Esophagus muscularis mucosa (tissue), 4 donors: Measurements from ENCODE around the gene TMEM25. TPM values are rescaled to one million over a fixed set of nuclear protein-coding genes. Genes with fewer than 3 reads are reported as not detected.

ENCODE experiments used
- DNase-seq: peaks from one replicate; pipeline ENCODE4 v3.0.0-alpha.2; 2017; ENCODE audit errors: extremely low spot score
- H3K27ac ChIP-seq, 4 donors: fragments of 200-600 bp; sonication (generic); replicated peaks in 1 of 4; 1 replicate in 3 of 4; 2 replicates in 1 of 4; pipeline ENCODE4 v1.5.1; 2016 to 2019; ENCODE audit warnings: mild to moderate bottlenecking in 1 of 4
- H3K27me3 ChIP-seq, 4 donors: fragments of 200-600 bp; sonication (generic); one replicate each; pipeline versions ENCODE4 v1.5.1 to v1.6.0; 2016 to 2019
- H3K36me3 ChIP-seq, 4 donors: fragments of 200-600 bp; sonication (generic); one replicate each; pipeline ENCODE4 v1.5.1; 2016 to 2019
- H3K4me1 ChIP-seq, 4 donors: fragments of 200-600 bp; sonication (generic); one replicate each; pipeline ENCODE4 v1.5.1; 2016 to 2019
- H3K4me3 ChIP-seq, 4 donors: fragments of 200-600 bp; sonication (generic); 1 replicate in 2 of 4; 2 replicates in 2 of 4; pipeline ENCODE4 v1.5.1; 2016 to 2019; ENCODE audit warnings: mild to moderate bottlenecking in 4 of 4, moderate library complexity in 1 of 4
- H3K9me3 ChIP-seq, 4 donors: fragments of 200-600 bp; sonication (generic); 1 replicate in 3 of 4; 2 replicates in 1 of 4; pipeline ENCODE4 v1.5.1; 2016 to 2019
- CTCF ChIP-seq, 3 experiments: fragments of 200-600 bp in 2 of 3; fragments of 450-650 bp in 1 of 3; sonication (generic) in 2 of 3; IDR thresholded peaks; one replicate each; pipeline ENCODE4 v1.5.1; 2017 to 2019; ENCODE audit warnings: antibody characterized with exemption in 3 of 3, mild to moderate bottlenecking in 2 of 3, moderate library complexity in 1 of 3
- EP300 ChIP-seq: sonication (generic); formaldehyde crosslinking; IDR thresholded peaks from one replicate; pipeline ENCODE4 v1.6.1; 2017; ENCODE audit warnings: antibody characterized with exemption
- POLR2A ChIP-seq: fragments of 450-650 bp; IDR thresholded peaks from one replicate; pipeline ENCODE4 v1.6.1; 2017; ENCODE audit warnings: antibody characterized with exemption, moderate library complexity, mild to moderate bottlenecking, low read depth
- POLR2AphosphoS5 ChIP-seq, 2 donors: sonication (generic); formaldehyde crosslinking; IDR thresholded peaks; one replicate each; pipeline ENCODE4 v1.6.1; 2017; ENCODE audit warnings: antibody characterized with exemption in 2 of 2
- WGBS: methylation state at CpG from one replicate; pipeline ENCODE4 v1.1.5; 2018; 5-methylcytosine and 5-hydroxymethylcytosine counted together
- intact Hi-C: fragments of 100-400 bp; cut with DNase I; formaldehyde crosslinking; loops from one replicate; pipeline ENCODE4 v1.15.1; 2023
- total RNA-seq, 4 donors: library from RNA; depleted of rRNA; stranded (reverse); fragments of >200 nt; gene quantifications; one replicate each; pipeline versions ENCODE4 v1.1.0 to v1.2.1, GENCODE V29; 2016

Gene TMEM25
- total RNA-seq, 4 donors from 2014 or later, result 35.0 to 56.5 (median 54.0) TPM

DNA sequence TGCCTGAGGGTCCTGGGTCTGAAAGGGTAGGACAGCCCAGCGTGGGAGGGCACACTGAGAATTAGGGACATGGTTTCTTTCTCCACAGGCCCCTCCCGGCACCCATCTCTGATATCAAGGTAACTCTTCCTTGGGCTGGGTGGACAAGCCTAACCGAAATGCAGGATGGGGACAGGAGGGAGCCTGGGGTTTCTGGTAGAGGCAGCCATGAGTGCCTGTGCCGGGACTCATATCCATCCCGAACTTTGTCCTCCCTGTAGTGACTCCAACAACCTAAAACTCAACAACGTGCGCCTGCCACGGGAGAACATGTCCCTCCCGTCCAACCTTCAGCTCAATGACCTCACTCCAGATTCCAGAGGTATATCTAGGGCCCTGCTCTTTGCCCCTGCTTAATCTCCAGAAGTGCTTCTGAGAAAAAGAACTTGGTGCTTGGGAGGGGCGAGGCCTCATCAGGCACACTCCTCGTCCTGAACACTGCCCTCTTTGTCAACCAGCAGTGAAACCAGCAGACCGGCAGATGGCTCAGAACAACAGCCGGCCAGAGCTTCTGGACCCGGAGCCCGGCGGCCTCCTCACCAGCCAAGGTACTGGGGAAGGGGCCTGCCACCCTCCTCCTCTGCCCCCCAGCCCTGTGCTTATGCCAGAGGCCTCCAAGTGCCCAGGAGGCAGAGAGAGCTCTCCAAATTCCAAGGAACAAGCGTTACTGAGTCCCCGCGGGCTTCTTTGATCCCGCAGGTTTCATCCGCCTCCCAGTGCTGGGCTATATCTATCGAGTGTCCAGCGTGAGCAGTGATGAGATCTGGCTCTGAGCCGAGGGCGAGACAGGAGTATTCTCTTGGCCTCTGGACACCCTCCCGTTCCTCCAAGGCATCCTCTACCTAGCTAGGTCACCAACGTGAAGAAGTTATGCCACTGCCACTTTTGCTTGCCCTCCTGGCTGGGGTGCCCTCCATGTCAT lies 3.1 kb downstream of the TMEM25 start:
- H3K4me3 ChIP-seq, result no peak overlapping the region
- intact Hi-C loops, result loop anchor here (5.0 kb wide), 1 partner anchor 33 kb away; the partner anchor contains the start of gene IFT46
- H3K36me3 ChIP-seq, result peaks cover 0 to 32% (median 16%) of the 10 kb centered on the region in 4 donors
- H3K9me3 ChIP-seq, result no peaks in the 10 kb centered on the region
- no peak overlapping the region for H3K27ac ChIP-seq
- no peak for TF ChIP-seq EP300
- no peak for TF ChIP-seq CTCF (IDR thresholded peaks at IDR 0.05)
- no peak for TF ChIP-seq POLR2AphosphoS5 (IDR thresholded peaks at IDR 0.05)
- DNase-seq, result no peak
- peaks cover 15 to 39% (median 27%) of the 10 kb centered on the region in 4 donors for H3K4me1 ChIP-seq
- WGBS, result 71% methylated on average over 16 of the region's 27 CpGs
- H3K27me3 ChIP-seq, result no peaks in the 10 kb centered on the region

DNA sequence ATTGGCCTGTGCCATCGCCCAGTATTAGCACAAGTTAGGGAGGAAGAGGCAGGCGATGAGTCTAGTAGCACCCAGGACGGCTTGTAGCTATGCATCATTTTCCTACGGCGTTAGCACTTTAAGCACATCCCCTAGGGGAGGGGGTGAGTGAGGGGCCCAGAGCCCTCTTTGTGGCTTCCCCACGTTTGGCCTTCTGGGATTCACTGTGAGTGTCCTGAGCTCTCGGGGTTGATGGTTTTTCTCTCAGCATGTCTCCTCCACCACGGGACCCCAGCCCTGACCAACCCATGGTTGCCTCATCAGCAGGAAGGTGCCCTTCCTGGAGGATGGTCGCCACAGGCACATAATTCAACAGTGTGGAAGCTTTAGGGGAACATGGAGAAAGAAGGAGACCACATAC lies 4.3 kb downstream of the TMEM25 start:
- no peaks in the 10 kb centered on the region for H3K9me3 ChIP-seq
- H3K36me3 ChIP-seq, result peaks cover 0 to 32% (median 16%) of the 10 kb centered on the region in 4 donors
- no peak overlapping the region for H3K27ac ChIP-seq
- no peak overlapping the region for H3K4me3 ChIP-seq
- WGBS, result 81% methylated on average over 7 of the region's 9 CpGs
- H3K27me3 ChIP-seq, result no peaks in the 10 kb centered on the region
- intact Hi-C loops, result no loop called here
- DNase-seq, result no peak
- peaks cover 7 to 27% (median 15%) of the 10 kb centered on the region in 4 donors for H3K4me1 ChIP-seq
- TF ChIP-seq POLR2AphosphoS5 (IDR thresholded peaks at IDR 0.05) (no peak), POLR2A (no peak), CTCF (IDR thresholded peaks at IDR 0.05) (no peak), EP300 (no peak)

GRCh38 chr11:118536726-118537125 lies 5.7 kb downstream of the TMEM25 start:
- peaks cover 2 to 15% (median 6%) of the 10 kb centered on the region in 4 donors for H3K4me1 ChIP-seq
- WGBS, result 95% methylated on average over 5 of the region's 5 CpGs
- H3K27ac ChIP-seq, result no peak overlapping the region
- TF ChIP-seq EP300 (no peak), CTCF (IDR thresholded peaks at IDR 0.05) (no peak), POLR2AphosphoS5 (IDR thresholded peaks at IDR 0.05) (no peak), POLR2A (no peak)
- H3K27me3 ChIP-seq, result no peaks in the 10 kb centered on the region
- peaks cover 0 to 35% (median 19%) of the 10 kb centered on the region in 4 donors for H3K36me3 ChIP-seq
- intact Hi-C loops, result no loop called here
- no peaks in the 10 kb centered on the region for H3K9me3 ChIP-seq
- H3K4me3 ChIP-seq, result no peak overlapping the region
- no peak for DNase-seq

DNA sequence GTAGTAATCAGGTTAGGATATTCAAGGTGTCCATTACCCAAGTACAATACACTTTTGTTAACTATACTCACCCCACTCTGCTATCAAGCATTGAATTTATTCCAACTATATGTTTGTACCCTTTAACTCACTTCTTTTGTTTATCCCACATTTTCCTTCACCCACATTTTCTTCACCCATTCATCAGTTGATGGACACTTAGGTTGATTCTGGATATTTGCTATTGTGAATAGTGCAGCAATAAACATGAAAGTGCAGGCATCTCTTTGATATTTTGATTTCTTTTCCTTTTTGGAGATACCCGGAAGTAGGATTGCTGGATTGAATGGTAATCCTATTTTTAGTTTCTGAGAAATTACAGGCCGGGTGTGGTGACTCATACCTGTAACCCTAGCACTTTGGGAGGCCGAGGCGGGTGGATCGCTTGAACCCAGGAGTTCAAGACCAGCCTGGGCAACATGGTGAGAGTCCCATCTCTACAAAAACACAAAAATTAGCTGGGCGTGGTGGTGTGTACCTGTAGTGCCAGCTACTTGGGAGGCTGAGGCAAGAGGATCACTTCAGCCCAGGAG lies 6.5 kb downstream of the TMEM25 start:
- WGBS, result 95% methylated on average over 6 of the region's 6 CpGs

More for the DNA sequence above, 6.5 kb downstream of the TMEM25 start:
- intact Hi-C loops, result no loop called here
- H3K27me3 ChIP-seq, result no peaks in the 10 kb centered on the region
- H3K4me1 ChIP-seq, result peaks cover 0 to 9% (median 0%) of the 10 kb centered on the region in 4 donors
- H3K4me3 ChIP-seq, result no peak overlapping the region
- H3K27ac ChIP-seq, result no peak overlapping the region
- peaks cover 0 to 43% (median 26%) of the 10 kb centered on the region in 4 donors for H3K36me3 ChIP-seq
- TF ChIP-seq POLR2A (no peak), EP300 (no peak), CTCF (IDR thresholded peaks at IDR 0.05) (no peak), POLR2AphosphoS5 (IDR thresholded peaks at IDR 0.05) (no peak)
- DNase-seq, result no peak
- no peaks in the 10 kb centered on the region for H3K9me3 ChIP-seq
